GM12878 (cell line): Measurements from ENCODE around the gene XAB2.

Experiments
- BCL11A ChIP-seq: IDR thresholded peaks from 2 replicates; pipeline ENCODE4 v1.6.1; 2011; ENCODE audit warnings: low read depth, low read length
- BHLHE40 ChIP-seq, 2 experiments: fragments of 450-650 bp in 1 of 2; IDR thresholded peaks; 2 replicates each; pipeline ENCODE4 v1.6.1; 2011 to 2017; ENCODE audit warnings: low read depth in 2 of 2, borderline replicate concordance in 1 of 2, improper control_type of control experiment in 1 of 2, low read length in 1 of 2, mild to moderate bottlenecking in 1 of 2
- CBX5 ChIP-seq: sonication (generic); IDR thresholded peaks from 2 replicates; pipeline ENCODE4 v1.6.1; 2016; ENCODE audit warnings: low read depth, moderate library complexity, mild to moderate bottlenecking, inconsistent platforms
- EZH2 ChIP-seq: IDR thresholded peaks from 2 replicates; pipeline ENCODE4 v1.6.1; 2012; ENCODE audit warnings: low read depth, mild to moderate bottlenecking, control low read depth, inconsistent platforms, low read length, borderline replicate concordance; ENCODE audit not compliant: control insufficient read depth
- GATAD2B ChIP-seq: fragments of 450-650 bp; conservative IDR thresholded peaks from 2 replicates; pipeline ENCODE4 v1.6.1; 2017; ENCODE audit warnings: low read depth, mild to moderate bottlenecking, moderate library complexity
- JUND ChIP-seq: IDR thresholded peaks from 2 replicates; pipeline ENCODE4 v1.6.1; 2012; ENCODE audit warnings: low read depth, mild to moderate bottlenecking, low read length, improper control_type of control experiment, moderate library complexity
- ZNF274 ChIP-seq: IDR thresholded peaks from one replicate; pipeline ENCODE4 v1.8.0; 2011; ENCODE audit not compliant: insufficient read length, insufficient read depth
- ZNF384 ChIP-seq: IDR thresholded peaks from 2 replicates; pipeline ENCODE4 v1.6.1; 2012; ENCODE audit warnings: low read depth, mild to moderate bottlenecking, low read length, improper control_type of control experiment, borderline replicate concordance

DNA sequence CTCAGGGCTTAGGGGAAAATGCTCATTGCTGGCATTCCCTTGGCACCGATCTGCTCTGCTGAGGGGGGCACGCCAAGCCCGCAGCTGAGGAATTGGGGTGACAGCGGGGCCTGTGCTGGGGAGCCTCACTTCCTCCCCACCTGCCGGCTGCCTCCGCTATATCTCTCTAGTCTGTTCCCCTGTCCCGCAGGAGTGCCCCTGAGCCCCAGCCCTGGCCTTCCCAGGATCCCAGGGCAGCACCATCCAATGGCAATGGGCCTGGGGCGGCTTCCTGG is 17.0 kb upstream of the XAB2 start:
- no peak for TF ChIP-seq BCL11A
- TF ChIP-seq JUND = no peak
- no peak for TF ChIP-seq ZNF384
- no peak for TF ChIP-seq GATAD2B
- TF ChIP-seq CBX5 = no peak
- TF ChIP-seq EZH2 = no peak
- no peak for TF ChIP-seq ZNF274
- no peak for TF ChIP-seq BHLHE40 (IDR thresholded peaks at IDR 0.05; ENCODE audit: borderline replicate concordance in 1 of 2, low read depth in 2 of 2, low read length in 1 of 2)
